Stimulated activated CD8-positive, alpha-beta memory T cell treated with anti-CD3 and anti-CD28 coated beads, Interleukin-4, amount 100 ng/mL, for 48 hours (primary cell): ENCODE results near the gene ZC3H7A.

Source experiments
- DNase-seq: peaks from one replicate; pipeline ENCODE4 v3.0.0-alpha.2; 2020

Gene ZC3H7A

GRCh38 chr16:11734653-11735043 lies 62.4 kb downstream of the ZC3H7A start:
- DNase-seq = no peak

- no peak for DNase-seq
Observed at GRCh38 chr16:11734025-11734652, 62.9 kb downstream of the ZC3H7A start.

GRCh38 chr16:11731222-11731621 lies 65.8 kb downstream of the ZC3H7A start:
- DNase-seq = no peak

- no peak for DNase-seq
Observed at GRCh38 chr16:11729787-11730186, 67.3 kb downstream of the ZC3H7A start.

GRCh38 chr16:11727796-11728543 lies 69.1 kb downstream of the ZC3H7A start:
- DNase-seq = no peak

- DNase-seq = no peak
Observed at GRCh38 chr16:11726008-11726407, 71.0 kb downstream of the ZC3H7A start.

GRCh38 chr16:11725457-11725856 lies 71.6 kb downstream of the ZC3H7A start:
- DNase-seq = no peak

GRCh38 chr16:11722468-11722808 lies 74.6 kb downstream of the ZC3H7A start:
- DNase-seq = no peak

- no peak for DNase-seq
Observed at GRCh38 chr16:11721781-11722467, 75.1 kb downstream of the ZC3H7A start.

- DNase-seq = no peak
Observed at GRCh38 chr16:11719762-11720161, 77.3 kb downstream of the ZC3H7A start.

- DNase-seq = no peak
Observed at GRCh38 chr16:11719171-11719570, 77.9 kb downstream of the ZC3H7A start.

GRCh38 chr16:11717811-11718210 lies 79.2 kb downstream of the ZC3H7A start:
- DNase-seq = no peak

GRCh38 chr16:11716336-11716735 lies 80.7 kb downstream of the ZC3H7A start:
- DNase-seq = no peak

- no peak for DNase-seq
Observed at GRCh38 chr16:11715246-11715947, 81.7 kb downstream of the ZC3H7A start.

- no peak for DNase-seq
Observed at GRCh38 chr16:11712122-11712521, 84.9 kb downstream of the ZC3H7A start.

GRCh38 chr16:11711662-11712061 lies 85.4 kb downstream of the ZC3H7A start:
- DNase-seq = no peak

GRCh38 chr16:11708421-11708820 lies 88.6 kb downstream of the ZC3H7A start:
- no peak for DNase-seq

- DNase-seq = no peak
Observed at GRCh38 chr16:11707679-11708197, 89.3 kb downstream of the ZC3H7A start.

GRCh38 chr16:11706180-11706742 lies 90.8 kb downstream of the ZC3H7A start:
- DNase-seq = no peak

GRCh38 chr16:11705311-11706025 lies 91.6 kb downstream of the ZC3H7A start:
- DNase-seq = no peak
